GM21381 (cell line): ENCODE data around the gene FDPS.

Experiments
- ATAC-seq: cut with Tn5 transposase; IDR thresholded peaks from one replicate; pipeline ENCODE4 v1.9.1; 2021; ENCODE audit warnings: mild to moderate bottlenecking, moderate library complexity; ENCODE audit not compliant: unreplicated experiment

Gene FDPS

GRCh38 chr1:155352631-155353030, 44.0 kb downstream of the FDPS start:
- no peak for ATAC-seq

- ATAC-seq, result no peak
Measured at GRCh38 chr1:155360051-155360450, 51.4 kb downstream of the FDPS start.
